Liver (tissue), 9 donors: Measurements from ENCODE around the gene TRABD. TPM values are rescaled to one million over a fixed set of nuclear protein-coding genes. Genes with fewer than 3 reads are reported as not detected.

Source experiments
- DNase-seq: peaks from one replicate; pipeline ENCODE4 v3.0.0-alpha.2; 2017; ENCODE audit warnings: low spot score
- H3K27ac ChIP-seq, 2 donors: one replicate each; pipeline ENCODE4 v1.7.0; 2013; ENCODE audit warnings: inconsistent platforms in 2 of 2, low read length in 2 of 2, control low read depth in 1 of 2, low read depth in 1 of 2, mild to moderate bottlenecking in 1 of 2
- H3K27me3 ChIP-seq, 4 donors: one replicate each; pipeline versions ENCODE4 v1.6.1 to v1.7.0; 2013; ENCODE audit warnings: low read length in 3 of 4, inconsistent platforms in 1 of 4, mild to moderate bottlenecking in 1 of 4, moderate library complexity in 1 of 4; ENCODE audit not compliant: control insufficient read depth in 4 of 4, insufficient read depth in 4 of 4
- H3K36me3 ChIP-seq, 4 donors: one replicate each; pipeline versions ENCODE4 v1.6.1 to v1.7.0; 2013; ENCODE audit warnings: low read length in 3 of 4, mild to moderate bottlenecking in 3 of 4, low read depth in 1 of 4, moderate library complexity in 1 of 4; ENCODE audit not compliant: control insufficient read depth in 4 of 4, insufficient read depth in 3 of 4
- H3K4me1 ChIP-seq, 4 donors: one replicate each; pipeline versions ENCODE4 v1.6.1 to v1.7.0; 2013; ENCODE audit warnings: low read length in 3 of 4, mild to moderate bottlenecking in 3 of 4, moderate library complexity in 1 of 4; ENCODE audit not compliant: control insufficient read depth in 4 of 4, insufficient read depth in 4 of 4
- H3K4me3 ChIP-seq, 3 donors: one replicate each; pipeline versions ENCODE4 v1.6.1 to v1.7.0; 2013; ENCODE audit warnings: low read length in 3 of 3, control low read depth in 1 of 3, low read depth in 1 of 3, mild to moderate bottlenecking in 1 of 3
- H3K9ac ChIP-seq, 2 donors: one replicate each; pipeline ENCODE4 v1.7.0; 2013; ENCODE audit warnings: low read length in 2 of 2, mild to moderate bottlenecking in 2 of 2, moderate library complexity in 2 of 2, control low read depth in 1 of 2, low read depth in 1 of 2
- H3K9me3 ChIP-seq, 4 donors: one replicate each; pipeline versions ENCODE4 v1.6.1 to v1.7.0; 2013; ENCODE audit warnings: low read length in 3 of 4; ENCODE audit not compliant: control insufficient read depth in 4 of 4
- ATF3 ChIP-seq: IDR thresholded peaks from 2 replicates; pipeline ENCODE4 v1.6.1; 2016; ENCODE audit warnings: antibody characterized with exemption
- CTCF ChIP-seq: fragments of 150-350 bp; IDR thresholded peaks from 2 replicates; pipeline ENCODE4 v1.5.1; 2017; ENCODE audit warnings: improper control_type of control experiment, low read depth, low read length; ENCODE audit not compliant: missing input control
- FOXA2 ChIP-seq: IDR thresholded peaks from 2 replicates; pipeline ENCODE4 v1.6.1; 2016; ENCODE audit warnings: antibody characterized with exemption
- HNF4A ChIP-seq, 2 donors: conservative IDR thresholded peaks; 2 replicates each; pipeline ENCODE4 v1.6.1; 2016; ENCODE audit warnings: antibody characterized with exemption in 2 of 2, mild to moderate bottlenecking in 2 of 2
- HNF4G ChIP-seq: IDR thresholded peaks from 2 replicates; pipeline ENCODE4 v1.6.1; 2016; ENCODE audit warnings: antibody characterized with exemption
- MAX ChIP-seq: IDR thresholded peaks from 2 replicates; pipeline ENCODE4 v1.6.1; 2016; ENCODE audit warnings: antibody characterized with exemption
- NR2F2 ChIP-seq: IDR thresholded peaks from 2 replicates; pipeline ENCODE4 v1.6.1; 2016; ENCODE audit warnings: antibody characterized with exemption
- REST ChIP-seq: IDR thresholded peaks from 2 replicates; pipeline ENCODE4 v1.6.1; 2016; ENCODE audit warnings: antibody characterized with exemption, mild to moderate bottlenecking
- RXRA ChIP-seq, 2 donors: IDR thresholded peaks; 2 replicates each; pipeline ENCODE4 v1.6.1; 2017 to 2018; ENCODE audit warnings: antibody characterized with exemption in 2 of 2, mild to moderate bottlenecking in 1 of 2
- SP1 ChIP-seq: IDR thresholded peaks from 2 replicates; pipeline ENCODE4 v1.6.1; 2018; ENCODE audit warnings: antibody characterized with exemption, mild to moderate bottlenecking
- TAF1 ChIP-seq: conservative IDR thresholded peaks from 2 replicates; pipeline ENCODE4 v1.6.1; 2016; ENCODE audit warnings: antibody characterized with exemption, mild to moderate bottlenecking
- ZBTB33 ChIP-seq: IDR thresholded peaks from 2 replicates; pipeline ENCODE4 v1.6.1; 2016; ENCODE audit warnings: antibody characterized with exemption
- WGBS: extraction: QIAGEN DNeasy Blood & Tissue Kit; methylation state at CpG from one replicate; pipeline ENCODE4 v1.1.7; 2013; 5-methylcytosine and 5-hydroxymethylcytosine counted together
- polyA plus RNA-seq, 2 donors: library from polyadenylated mRNA; stranded (reverse) in 1 of 2; unstranded in 1 of 2; fragments of 200-250 nt in 1 of 2; fragments of >200 nt in 1 of 2; fragmentation: Nextera tagmentation in 1 of 2; extraction: Ambion mirVana in 1 of 2; gene quantifications; one replicate each; pipeline versions ENCODE4 v1.2.1 to v1.2.3, GENCODE V29; 2013 to 2015
- total RNA-seq, 2 donors: library from RNA; depleted of rRNA; stranded (reverse); fragments of >200 nt; gene quantifications; one replicate each; pipeline ENCODE4 v1.2.3, GENCODE V29; 2014
- donor health status: healthy.
- donor health status: healthy.
- donor health status: healthy.
- donor health status: healthy.
- donor health status: healthy.

The TRABD gene
- total and polyA plus RNA-seq, 4 donors, result 10.5 to 29.7 (median 16.4) TPM

- H3K36me3 ChIP-seq, result peaks cover 0 to 7% (median 0%) of the 10 kb centered on the region in 4 donors
- no peak overlapping the region for H3K27ac ChIP-seq
- no peak overlapping the region for H3K9ac ChIP-seq
- no peaks in the 10 kb centered on the region for H3K9me3 ChIP-seq
- WGBS, result 89% methylated on average over 64 of the region's 64 CpGs
- no peak for DNase-seq
- H3K4me3 ChIP-seq, result no peak overlapping the region
- no peaks in the 10 kb centered on the region for H3K27me3 ChIP-seq
- TF ChIP-seq CTCF (no peak), RXRA (IDR thresholded peaks at IDR 0.05) (no peak), TAF1 (no peak), SP1 (no peak), REST (no peak), MAX (no peak), ZBTB33 (no peak), ATF3 (no peak), HNF4A (conservative IDR thresholded peaks at IDR 0.05) (no peak), HNF4G (no peak), FOXA2 (no peak), NR2F2 (no peak)
- H3K4me1 ChIP-seq, result peaks cover 0 to 15% (median 4%) of the 10 kb centered on the region in 4 donors
Measured at GRCh38 chr22:50178871-50179869, 6.5 kb upstream of the TRABD start.
